ENCODE measurements around the gene ABCC9.
"Not testable (repeated sequence)": the region's sequence is repeated elsewhere in the genome, so short reads cannot be mapped to it uniquely, and the experiment has no call there.

The ABCC9 gene

GRCh38 chr12:21929972-21930371, 11.3 kb downstream of the ABCC9 start:
- not testable (repeated sequence) for DNase-seq

GRCh38 chr12:21925296-21925913, 15.8 kb downstream of the ABCC9 start:
- DNase-seq = no peak

- no peak for DNase-seq
Observed at GRCh38 chr12:21921436-21921835, 19.8 kb downstream of the ABCC9 start.

- no peak for DNase-seq
Observed at GRCh38 chr12:21918456-21918855, 22.8 kb downstream of the ABCC9 start.

GRCh38 chr12:21913823-21914222, 27.4 kb downstream of the ABCC9 start:
- no peak for DNase-seq

- no peak for DNase-seq
Observed at GRCh38 chr12:21912318-21912717, 28.9 kb downstream of the ABCC9 start.

GRCh38 chr12:21911832-21912231, 29.4 kb downstream of the ABCC9 start:
- DNase-seq = no peak

GRCh38 chr12:21910657-21911056, 30.6 kb downstream of the ABCC9 start:
- no peak for DNase-seq

- no peak for DNase-seq
Observed at GRCh38 chr12:21907948-21908837, 33.0 kb downstream of the ABCC9 start.

- no peak for DNase-seq
Observed at GRCh38 chr12:21906919-21907493, 34.2 kb downstream of the ABCC9 start.

GRCh38 chr12:21899532-21899931, 41.7 kb downstream of the ABCC9 start:
- not testable (repeated sequence) for DNase-seq

GRCh38 chr12:21895651-21896050, 45.6 kb downstream of the ABCC9 start:
- no peak for DNase-seq

GRCh38 chr12:21894792-21895595, 46.2 kb downstream of the ABCC9 start:
- DNase-seq = no peak

GRCh38 chr12:21893924-21894323, 47.3 kb downstream of the ABCC9 start:
- no peak for DNase-seq

- no peak for DNase-seq
Observed at GRCh38 chr12:21892341-21892740, 48.9 kb downstream of the ABCC9 start.

GRCh38 chr12:21891751-21892217, 49.4 kb downstream of the ABCC9 start:
- no peak for DNase-seq

- no peak for DNase-seq
Observed at GRCh38 chr12:21888276-21888863, 52.9 kb downstream of the ABCC9 start.

- no peak for DNase-seq
Observed at GRCh38 chr12:21884936-21885335, 56.3 kb downstream of the ABCC9 start.

GRCh38 chr12:21882635-21883034, 58.6 kb downstream of the ABCC9 start:
- DNase-seq = no peak

GRCh38 chr12:21881965-21882364, 59.3 kb downstream of the ABCC9 start:
- DNase-seq = no peak

- no peak for DNase-seq
Observed at GRCh38 chr12:21879312-21879711, 61.9 kb downstream of the ABCC9 start.

- no peak for DNase-seq
Observed at GRCh38 chr12:21877293-21877982, 63.8 kb downstream of the ABCC9 start.

Measured in DMS 273 treated with DMSO at 0.1 percent for 48 hours (cell line).